Uterus (tissue), 4 donors: ENCODE data around the gene IGF2R. TPM values are rescaled to one million over a fixed set of nuclear protein-coding genes. Genes with fewer than 3 reads are reported as not detected.

Source experiments
- DNase-seq, 2 donors: peaks; one replicate each; pipeline ENCODE4 v3.0.0-alpha.2; 2019 to 2020
- H3K27ac ChIP-seq, 2 donors: fragments of 200-600 bp; sonication (generic); 1 replicate in 1 of 2; 2 replicates in 1 of 2; pipeline ENCODE4 v1.5.1; 2016 to 2018
- H3K27me3 ChIP-seq, 2 donors: fragments of 200-600 bp; sonication (generic); one replicate each; pipeline ENCODE4 v1.5.1; 2018 to 2019; ENCODE audit warnings: control low read depth in 1 of 2
- H3K36me3 ChIP-seq, 2 donors: fragments of 200-600 bp; sonication (generic); one replicate each; pipeline ENCODE4 v1.5.1; 2019; ENCODE audit warnings: control low read depth in 1 of 2
- H3K4me1 ChIP-seq, 2 donors: fragments of 200-600 bp; sonication (generic); one replicate each; pipeline ENCODE4 v1.5.1; 2018 to 2019; ENCODE audit warnings: control low read depth in 1 of 2
- H3K4me3 ChIP-seq, 2 donors: fragments of 200-600 bp; sonication (generic); 1 replicate in 1 of 2; 2 replicates in 1 of 2; pipeline ENCODE4 v1.5.1; 2018 to 2019; ENCODE audit warnings: mild to moderate bottlenecking in 1 of 2
- H3K9me3 ChIP-seq, 2 donors: fragments of 200-600 bp; sonication (generic); one replicate each; pipeline ENCODE4 v1.5.1; 2019; ENCODE audit warnings: control low read depth in 1 of 2
- CTCF ChIP-seq, 4 experiments: fragments of 200-600 bp in 2 of 4; fragments of 450-650 bp in 2 of 4; sonication (generic) in 2 of 4; IDR thresholded peaks; one replicate each; pipeline ENCODE4 v1.5.1; 2016 to 2019; ENCODE audit warnings: antibody characterized with exemption in 4 of 4, mild to moderate bottlenecking in 2 of 4, moderate library complexity in 1 of 4
- POLR2A ChIP-seq, 2 donors: fragments of 450-650 bp; IDR thresholded peaks; one replicate each; pipeline ENCODE4 v1.6.1; 2016; ENCODE audit warnings: antibody characterized with exemption in 2 of 2, mild to moderate bottlenecking in 1 of 2, moderate library complexity in 1 of 2
- intact Hi-C: fragments of 100-400 bp; cut with DNase I; formaldehyde crosslinking; loops from one replicate; pipeline ENCODE4 v1.15.1; 2023; ENCODE audit warnings: low total_unique reads
- total RNA-seq, 4 donors: library from RNA; depleted of rRNA in 3 of 4; stranded (reverse); fragments of >200 nt in 3 of 4; gene quantifications; one replicate each; pipeline versions ENCODE4 v1.1.0 to v1.2.4, GENCODE V29; 2014 to 2023
- donor health status: DM: yes; HTN: yes; CAD: no.

The IGF2R gene
- total RNA-seq, 4 donors from 2014 or later = 36.5 to 91.7 (median 61.7) TPM

GRCh38 chr6:159943968-159944598, 24.8 kb upstream of the IGF2R start:
- Histone ChIP-seq H3K9me3 (no peaks in the 10 kb centered on the region), H3K27ac (no peak overlapping the region), H3K4me1 (no peaks in the 10 kb centered on the region), H3K36me3 (no peaks in the 10 kb centered on the region), H3K4me3 (no peak overlapping the region), H3K27me3 (no peaks in the 10 kb centered on the region)
- no peak for DNase-seq
- TF ChIP-seq POLR2A (IDR thresholded peaks at IDR 0.05) (no peak), CTCF (IDR thresholded peaks at IDR 0.05) (no peak)
- intact Hi-C loops = no loop called here

DNA sequence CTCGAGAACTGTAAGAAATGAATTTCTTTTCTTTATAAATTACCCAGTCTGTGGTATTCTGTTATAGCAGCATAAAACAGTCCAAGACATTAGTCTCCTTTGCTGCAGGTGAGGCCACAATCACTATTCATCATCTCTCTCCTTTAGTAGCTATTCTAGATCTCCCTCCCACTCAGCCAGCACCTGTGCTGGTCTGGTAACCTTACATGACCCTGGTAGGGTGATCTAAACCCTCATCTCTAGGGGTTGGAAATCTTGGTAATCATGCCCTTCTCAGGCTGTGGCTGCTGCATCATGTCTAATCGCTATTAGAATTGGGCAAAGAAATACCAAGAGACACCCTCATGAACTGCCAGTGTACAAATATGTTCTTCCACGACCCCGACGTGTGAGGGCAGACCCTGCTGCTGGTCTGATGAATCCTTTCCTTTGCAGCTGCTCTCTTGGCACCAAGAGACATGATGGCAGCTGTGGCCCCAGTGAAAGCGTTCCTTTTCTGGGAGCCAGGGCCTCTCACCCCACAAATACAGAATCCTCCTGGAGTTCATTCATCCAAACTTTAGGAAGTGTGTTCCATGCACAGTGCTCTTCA, 23.0 kb upstream of the IGF2R start:
- DNase-seq = no peak
- no peak overlapping the region for H3K27ac ChIP-seq
- no peak overlapping the region for H3K4me3 ChIP-seq
- no peaks in the 10 kb centered on the region for H3K9me3 ChIP-seq
- H3K4me1 ChIP-seq = no peaks in the 10 kb centered on the region
- no peaks in the 10 kb centered on the region for H3K27me3 ChIP-seq
- TF ChIP-seq POLR2A (IDR thresholded peaks at IDR 0.05) = no peak
- no peak for TF ChIP-seq CTCF (IDR thresholded peaks at IDR 0.05)
- intact Hi-C loops = no loop called here
- no peaks in the 10 kb centered on the region for H3K36me3 ChIP-seq

GRCh38 chr6:159946912-159947311, 22.0 kb upstream of the IGF2R start:
- TF ChIP-seq CTCF (IDR thresholded peaks at IDR 0.05) = no peak
- no peak for TF ChIP-seq POLR2A (IDR thresholded peaks at IDR 0.05)
- H3K9me3 ChIP-seq = no peaks in the 10 kb centered on the region
- intact Hi-C loops = no loop called here
- H3K4me3 ChIP-seq = no peak overlapping the region
- H3K27ac ChIP-seq = no peak overlapping the region
- H3K36me3 ChIP-seq = no peaks in the 10 kb centered on the region
- no peaks in the 10 kb centered on the region for H3K4me1 ChIP-seq
- no peaks in the 10 kb centered on the region for H3K27me3 ChIP-seq
- no peak for DNase-seq

- TF ChIP-seq CTCF (IDR thresholded peaks at IDR 0.05) (no peak), POLR2A (IDR thresholded peaks at IDR 0.05) (no peak)
- intact Hi-C loops = no loop called here
- DNase-seq = no peak
Observed at GRCh38 chr6:159948199-159948598, 20.7 kb upstream of the IGF2R start.

GRCh38 chr6:159951772-159952171, 17.1 kb upstream of the IGF2R start:
- intact Hi-C loops = no loop called here
- H3K4me1 ChIP-seq = no peaks in the 10 kb centered on the region
- DNase-seq = no peak
- H3K4me3 ChIP-seq = no peak overlapping the region
- no peaks in the 10 kb centered on the region for H3K36me3 ChIP-seq
- TF ChIP-seq CTCF (IDR thresholded peaks at IDR 0.05) (no peak), POLR2A (IDR thresholded peaks at IDR 0.05) (no peak)
- no peaks in the 10 kb centered on the region for H3K27me3 ChIP-seq
- peak overlapping the region in 1 of 2 donors; percentile 29 for H3K27ac ChIP-seq
- H3K9me3 ChIP-seq = no peaks in the 10 kb centered on the region

More at GRCh38 chr6:159948199-159948598, 20.7 kb upstream of the IGF2R start:
- Histone ChIP-seq H3K4me1 (no peaks in the 10 kb centered on the region), H3K4me3 (no peak overlapping the region), H3K9me3 (no peaks in the 10 kb centered on the region), H3K27me3 (no peaks in the 10 kb centered on the region), H3K36me3 (no peaks in the 10 kb centered on the region), H3K27ac (no peak overlapping the region)
